SK-N-SH (cell line): ENCODE data around the gene FRYL. TPM values are rescaled to one million over a fixed set of nuclear protein-coding genes. Genes with fewer than 3 reads are reported as not detected.

Experiments used
- CTCF ChIA-PET: fragments of 300-600, 350-600 bp; formaldehyde crosslinking; extraction: SDS; loops from one replicate; lab custom pipeline; 2021; lab: Yijun Ruan, JAX
- POLR2A ChIA-PET: fragments of 350-600 bp; sonication (Branson Sonifier 250); formaldehyde crosslinking; extraction: SDS; loops from one replicate; lab custom pipeline; 2020; ENCODE audit warnings: antibody characterized with exemption, inconsistent platforms; lab: Yijun Ruan, JAX
- DNase-seq: peaks from one replicate; pipeline ENCODE4 v3.0.0; 2012
- H2AFZ ChIP-seq: fragments of 200-600 bp; sonication (generic); 2 replicates; pipeline ENCODE4 v1.8.1; 2016; ENCODE audit warnings: antibody characterized with exemption, mild to moderate bottlenecking, low read depth
- H3F3A ChIP-seq: fragments of 200-600 bp; sonication (generic); replicated peaks from 2 replicates; pipeline ENCODE3; 2016; ENCODE audit warnings: antibody characterized with exemption, mild to moderate bottlenecking; ENCODE audit not compliant: insufficient read depth
- H3K27ac ChIP-seq, 2 experiments: fragments of 200-500 bp in 1 of 2; fragments of 200-600 bp in 1 of 2; sonication (Bioruptor generic) in 1 of 2; sonication (generic), shearing (Covaris generic) in 1 of 2; 2 replicates each; pipeline versions ENCODE4 v1.5.1 to v1.6.1; 2014 to 2016; ENCODE audit warnings: low read depth in 2 of 2, inconsistent platforms in 1 of 2, low read length in 1 of 2, mild to moderate bottlenecking in 1 of 2, mixed read lengths in 1 of 2
- H3K27me3 ChIP-seq: fragments of 200-600 bp; sonication (generic), shearing (Covaris generic); 2 replicates; pipeline ENCODE4 v1.6.1; 2016; ENCODE audit warnings: mixed run types; ENCODE audit not compliant: insufficient read depth
- H3K36me3 ChIP-seq, 2 experiments: fragments of 200-500 bp in 1 of 2; fragments of 200-600 bp in 1 of 2; sonication (Bioruptor generic) in 1 of 2; sonication (generic) in 1 of 2; replicated peaks in 1 of 2; 2 replicates each; pipeline versions ENCODE3 to v1.5.1; 2014 to 2016; ENCODE audit warnings: low read length in 1 of 2, mild to moderate bottlenecking in 1 of 2; ENCODE audit not compliant: insufficient read depth in 2 of 2, control insufficient read depth in 1 of 2
- H3K4me1 ChIP-seq, 2 experiments: fragments of 200-500 bp in 1 of 2; fragments of 200-600 bp in 1 of 2; sonication (Bioruptor generic) in 1 of 2; sonication (generic), shearing (Covaris generic) in 1 of 2; 2 replicates each; pipeline versions ENCODE4 v1.5.1 to v1.6.1; 2014 to 2016; ENCODE audit warnings: low read depth in 1 of 2, low read length in 1 of 2, mixed run types in 1 of 2; ENCODE audit not compliant: insufficient read depth in 2 of 2, control insufficient read depth in 1 of 2
- H3K4me2 ChIP-seq: fragments of 200-600 bp; sonication (generic), shearing (Covaris generic); 2 replicates; pipeline ENCODE4 v1.6.1; 2017; ENCODE audit warnings: mixed run types
- H3K4me3 ChIP-seq, 2 experiments: fragments of 200-500 bp in 1 of 2; fragments of 200-600 bp in 1 of 2; sonication (Bioruptor generic) in 1 of 2; sonication (generic), shearing (Covaris generic) in 1 of 2; 2 replicates each; pipeline versions ENCODE4 v1.5.1 to v1.8.1; 2014 to 2016; ENCODE audit warnings: low read depth in 2 of 2, inconsistent platforms in 1 of 2, low read length in 1 of 2, mild to moderate bottlenecking in 1 of 2, mixed read lengths in 1 of 2, moderate library complexity in 1 of 2
- H3K79me2 ChIP-seq: fragments of 200-600 bp; sonication (generic); 2 replicates; pipeline ENCODE4 v1.8.1; 2017; ENCODE audit warnings: mild to moderate bottlenecking; ENCODE audit not compliant: insufficient read depth
- H3K9ac ChIP-seq: fragments of 200-600 bp; sonication (generic); 2 replicates; pipeline ENCODE4 v1.6.1; 2017; ENCODE audit warnings: mixed run types
- H3K9me2 ChIP-seq: fragments of 200-600 bp; sonication (generic); 2 replicates; pipeline ENCODE4 v1.6.1; 2017; ENCODE audit warnings: mixed run types
- H3K9me3 ChIP-seq: fragments of 200-600 bp; sonication (generic); 2 replicates; pipeline ENCODE4 v1.6.1; 2017; ENCODE audit warnings: mixed run types, mild to moderate bottlenecking, moderate library complexity
- H4K20me1 ChIP-seq: fragments of 200-600 bp; sonication (generic); 2 replicates; pipeline ENCODE4 v1.6.1; 2017; ENCODE audit warnings: mild to moderate bottlenecking, mixed run types; ENCODE audit not compliant: insufficient read depth
- ELF1 ChIP-seq: IDR thresholded peaks from 2 replicates; pipeline ENCODE4 v1.4.0; 2012
- FOSL2 ChIP-seq: IDR thresholded peaks from 2 replicates; pipeline ENCODE4 v1.4.0; 2012; ENCODE audit warnings: low read depth, mild to moderate bottlenecking, moderate library complexity, borderline replicate concordance
- GABPA ChIP-seq: IDR thresholded peaks from 2 replicates; pipeline ENCODE4 v1.4.0; 2012; ENCODE audit warnings: low read depth, mild to moderate bottlenecking
- GATA2 ChIP-seq: sonication (generic); formaldehyde crosslinking; IDR thresholded peaks from 2 replicates; pipeline ENCODE4 v1.5.0; 2020; ENCODE audit warnings: mild to moderate bottlenecking, missing genetic modification reagents
- MXI1 ChIP-seq: IDR thresholded peaks from 2 replicates; pipeline ENCODE4 v1.6.1; 2012; ENCODE audit warnings: mild to moderate bottlenecking, low read depth, low read length, improper control_type of control experiment
- NFIC ChIP-seq: IDR thresholded peaks from 2 replicates; pipeline ENCODE4 v1.4.0; 2012; ENCODE audit warnings: borderline replicate concordance
- RFX5 ChIP-seq: IDR thresholded peaks from 2 replicates; pipeline ENCODE4 v1.6.1; 2012; ENCODE audit warnings: mild to moderate bottlenecking, improper control_type of control experiment, low read length
- SMC3 ChIP-seq: IDR thresholded peaks from 2 replicates; pipeline ENCODE4 v1.6.1; 2012; ENCODE audit warnings: low read depth, low read length, improper control_type of control experiment
- TAF1 ChIP-seq: IDR thresholded peaks from 2 replicates; pipeline ENCODE4 v1.6.1; 2012; ENCODE audit warnings: low read depth, mild to moderate bottlenecking, low read length, moderate library complexity, borderline replicate concordance
- USF1 ChIP-seq: IDR thresholded peaks from 2 replicates; pipeline ENCODE4 v1.4.0; 2012; ENCODE audit warnings: low read depth, borderline replicate concordance
- WGBS: methylation state at CpG from one replicate; pipeline ENCODE4 v1.1.6; 2017; ENCODE audit warnings: low lambda C conversion rate; 5-methylcytosine and 5-hydroxymethylcytosine counted together
- polyA plus RNA-seq, 3 experiments: library from polyadenylated mRNA; depleted of rRNA; stranded (reverse); fragments of >200 nt; gene quantifications; 2 replicates each; pipeline ENCODE4 v1.2.3, GENCODE V29; 2012

The FRYL gene
- polyA plus RNA-seq, 1 of the 3 experiments (the other 2 are of a cell fraction), result 8.2 TPM

DNA sequence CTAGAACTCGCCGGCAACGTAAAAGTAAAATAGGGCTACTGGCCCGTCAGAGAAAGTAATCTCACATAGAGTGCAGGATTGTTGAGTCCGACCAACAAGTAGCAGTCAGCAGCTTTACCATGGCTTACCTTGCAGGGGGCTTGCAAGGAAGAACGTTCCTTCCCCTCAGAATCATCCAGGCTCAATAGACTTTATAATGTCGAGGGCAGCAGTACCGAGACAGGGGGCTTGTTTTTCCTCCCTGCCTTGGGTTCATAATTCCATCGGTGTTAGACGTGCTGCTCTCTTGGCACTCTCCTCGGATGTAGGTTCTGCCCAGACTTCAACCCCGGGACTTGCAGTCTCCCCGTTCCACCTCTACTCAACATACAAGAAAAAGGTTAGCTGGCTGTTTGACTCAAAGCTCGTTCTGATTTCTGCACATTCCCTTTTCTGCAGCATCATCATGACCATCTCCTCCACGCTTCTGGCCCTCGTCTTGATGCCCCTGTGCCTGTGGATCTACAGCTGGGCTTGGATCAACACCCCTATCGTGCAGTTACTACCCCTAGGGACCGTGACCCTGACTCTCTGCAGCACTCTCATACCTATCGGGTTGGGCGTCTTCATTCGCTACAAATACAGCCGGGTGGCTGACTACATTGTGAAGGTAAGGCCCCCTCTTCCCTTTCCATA lies 295.4 kb downstream of the FRYL start:
- Histone ChIP-seq H3K36me3 (peaks cover 2 to 3% of the 10 kb centered on the region in 2 experiments), H3K9me3 (no peaks in the 10 kb centered on the region), H2AFZ (no peak overlapping the region), H3F3A (peaks cover 14% of the 10 kb centered on the region), H4K20me1 (no peaks in the 10 kb centered on the region), H3K9ac (no peak overlapping the region), H3K27ac (no peak overlapping the region), H3K79me2 (no peaks in the 10 kb centered on the region), H3K9me2 (no peaks in the 10 kb centered on the region), H3K4me3 (peak overlapping the region in 1 of 2 experiments; percentile 59; a peak in 2 of 4 replicates), H3K4me1 (peaks cover 0 to 24% of the 10 kb centered on the region in 2 experiments; a peak in 2 of 4 replicates), H3K4me2 (no peak overlapping the region), H3K27me3 (no peaks in the 10 kb centered on the region)
- 56% methylated on average over 20 of the region's 22 CpGs for WGBS
- DNase-seq, result peak; percentile 49
- POLR2A ChIA-PET, result interaction anchor here (0.6 to 2.0 kb wide), 4 partner anchors 14 to 143 kb away, joined by 3 to 7 read pairs (median 4); partner anchors contain the start of gene SLAIN2
- CTCF ChIA-PET, result interaction anchor here (0.7 to 7.9 kb wide), 11 partner anchors 12 to 141 kb away, joined by 3 to 40 read pairs (median 3); no protein-coding TSS in a partner anchor
- TF ChIP-seq RFX5 (no peak), TAF1 (no peak), USF1 (no peak), ELF1 (no peak), GABPA (no peak), FOSL2 (no peak), NFIC (no peak)

- Histone ChIP-seq H3K27me3 (no peaks in the 10 kb centered on the region), H3K9ac (peak overlapping the region; percentile 13; the same call in 1 of the 2 replicates), H3K36me3 (peaks cover 0 to 3% of the 10 kb centered on the region in 2 experiments), H3K9me3 (no peaks in the 10 kb centered on the region), H3F3A (peaks cover 14% of the 10 kb centered on the region), H3K4me2 (peak overlapping the region; percentile 50; the same call in 1 of the 2 replicates)
- no peak; the same call in 1 of the 2 replicates for TF ChIP-seq SMC3
- 0 out of 2 replicates have a peak, but pooled peaks have one; percentile 26 for TF ChIP-seq MXI1
- TF ChIP-seq GATA2 (CRISPR knock-in tag), result peak; percentile 50
- TF ChIP-seq, all 33 proteins: peak for 2
- POLR2A ChIA-PET, result interaction anchor here (0.6 to 2.0 kb wide), 6 partner anchors 13 to 142 kb away, joined by 3 to 7 read pairs (median 4); partner anchors contain the start of gene SLAIN2
- H3K4me3 ChIP-seq, result peak overlapping the region; percentile 54 to 59
- H3K9me2 ChIP-seq, result no peaks in the 10 kb centered on the region
- peaks cover 0 to 24% of the 10 kb centered on the region in 2 experiments; a peak in 2 of 4 replicates for H3K4me1 ChIP-seq
- H2AFZ ChIP-seq, result peak overlapping the region; percentile 90
- H3K27ac ChIP-seq, result peak overlapping the region in 1 of 2 experiments; percentile 77; a peak in 2 of 4 replicates
- CTCF ChIA-PET, result interaction anchor here (0.9 to 7.9 kb wide), 11 partner anchors 11 to 142 kb away, joined by 3 to 40 read pairs (median 4); no protein-coding TSS in a partner anchor
- 23% methylated on average over 29 of the region's 66 CpGs for WGBS
- peak; percentile 79 for DNase-seq
- H4K20me1 ChIP-seq, result no peaks in the 10 kb centered on the region
- H3K79me2 ChIP-seq, result no peaks in the 10 kb centered on the region
Observed at GRCh38 chr4:48483777-48484493, 296.1 kb downstream of the FRYL start.
